ENCODE data around the gene RAB15. TPM values are rescaled to one million over a fixed set of nuclear protein-coding genes. Genes with fewer than 3 reads are reported as not detected.

The RAB15 gene
- total and polyA plus RNA-seq, 2 of the 8 experiments (the other 6 are each of a cell fraction or from before 2014, with no cell fraction given), result 38.8 to 58.1 TPM

DNA sequence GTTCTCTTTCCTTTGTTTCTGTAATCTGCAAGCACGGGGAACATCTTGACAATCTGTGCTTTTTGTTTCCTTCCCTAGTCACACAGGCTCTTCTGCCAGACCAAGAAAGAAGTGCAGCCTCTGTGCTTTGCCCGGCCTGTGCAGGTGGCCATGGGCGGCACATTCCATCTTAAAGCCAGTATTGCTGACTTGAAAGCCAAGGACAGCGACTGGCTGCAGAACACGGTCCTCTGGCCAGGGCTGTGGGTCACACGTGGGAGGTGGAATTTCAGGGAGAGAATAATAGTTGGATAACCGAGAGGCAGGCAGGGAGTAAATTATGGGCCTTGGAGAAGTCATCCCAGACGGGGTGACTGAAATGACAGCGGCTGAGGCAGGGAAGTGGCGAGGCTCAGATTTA is 39.4 kb upstream of the RAB15 start:
- DNase-seq (ENCODE audit: low read depth in 1 of 2, low spot score in 2 of 2) (no peak), FAIRE-seq (no peak)
- Histone ChIP-seq H3K4me1 (replicated peaks in 1 of 4; ENCODE audit: control insufficient read depth in 3 of 4, insufficient read depth in 4 of 4, low read length in 3 of 4) (peaks cover 0 to 2% (median 0%) of the 10 kb centered on the region in 4 experiments; a peak in 1 of 7 replicates), H4K5ac (ENCODE audit: insufficient read length, low read depth, low read length) (no peak overlapping the region), H3K27me3 (replicated peaks in 1 of 4; ENCODE audit: control insufficient read depth in 3 of 4, extremely low read depth in 1 of 4, insufficient read depth in 3 of 4, low read length in 3 of 4) (no peaks in the 10 kb centered on the region), H3K4me3 (ENCODE audit: extremely low read depth in 1 of 4, insufficient read depth in 2 of 4, low read depth in 3 of 4, low read length in 4 of 4) (no peak overlapping the region), H4K8ac (ENCODE audit: extremely low read depth, insufficient read depth, low read length) (no peak overlapping the region), H2BK20ac (ENCODE audit: low read length) (no peak overlapping the region), H3K79me2 (ENCODE audit: control insufficient read depth in 1 of 2, insufficient read depth in 2 of 2, low read length in 2 of 2) (no peaks in the 10 kb centered on the region), H4K91ac (replicated peaks; ENCODE audit: insufficient read length, low read length) (no peak overlapping the region), H3K23ac (ENCODE audit: insufficient read length) (no peak overlapping the region), H3K27ac (ENCODE audit: low read depth, low read length) (no peak overlapping the region), H2BK15ac (ENCODE audit: low read length) (no peak overlapping the region), H3K9ac (replicated peaks in 1 of 4; ENCODE audit: extremely low read depth in 1 of 4, low read depth in 3 of 4, low read length in 3 of 4) (no peak overlapping the region), H2AFZ (ENCODE audit: low read length) (no peak overlapping the region), H2BK120ac (replicated peaks; ENCODE audit: low read depth, low read length) (no peak overlapping the region), H3K79me1 (ENCODE audit: low read depth, low read length) (no peaks in the 10 kb centered on the region), H3K18ac (ENCODE audit: extremely low read depth, low read length) (no peak overlapping the region), H3K4me2 (ENCODE audit: insufficient read depth in 1 of 2, low read depth in 2 of 2, low read length in 2 of 2) (no peak overlapping the region), H3K23me2 (ENCODE audit: low read depth, low read length) (no peaks in the 10 kb centered on the region; the same call in 1 of the 2 replicates), H4K20me1 (replicated peaks in 1 of 2; ENCODE audit: control insufficient read depth in 1 of 2, insufficient read depth in 2 of 2, low read length in 2 of 2) (no peaks in the 10 kb centered on the region), H3K9me3 (ENCODE audit: insufficient read depth in 2 of 2, low read depth in 1 of 2, low read length in 1 of 2) (no peaks in the 10 kb centered on the region), H2BK5ac (ENCODE audit: low read depth, low read length) (no peak overlapping the region), H2AK5ac (ENCODE audit: low read depth, low read length) (no peak overlapping the region), H3K36me3 (ENCODE audit: control insufficient read depth in 2 of 4, insufficient read depth in 4 of 4, low read length in 3 of 4) (peaks cover 0 to under 1% (median 0%) of the 10 kb centered on the region in 4 experiments; a peak in 1 of 8 replicates), H3K14ac (ENCODE audit: insufficient read length) (no peak overlapping the region), H3K4ac (replicated peaks; ENCODE audit: insufficient read length, low read depth, low read length) (no peak overlapping the region), H2BK12ac (ENCODE audit: low read depth, low read length) (no peak overlapping the region), H3K56ac (replicated peaks; ENCODE audit: insufficient read length, low read depth, low read length) (no peak overlapping the region)
- CTCF ChIA-PET (ENCODE audit: partially characterized antibody), result interaction anchor here (0.8 kb wide), 1 partner anchor 59 kb away, joined by 3 read pairs; no protein-coding TSS in a partner anchor
- WGBS, 2 experiments (ENCODE audit: extremely low coverage in 1 of 2, insufficient coverage in 1 of 2, insufficient read length in 1 of 2, insufficient replicate concordance in 2 of 2, low coverage in 1 of 2, low lambda C conversion rate in 2 of 2, missing lambda C conversion rate in 1 of 2), result 88% methylated on average over 10 of the region's 10 CpGs; no CpG with 5 or more reads in 1 of the 2 experiments
- TF ChIP-seq RAD21 (IDR thresholded peaks at IDR 0.05 in 1 of 2, conservative IDR thresholded peaks at IDR 0.05 in 1 of 2; ENCODE audit: low read depth in 2 of 2, low read length in 2 of 2), result no peak
- TF ChIP-seq TCF12 (IDR thresholded peaks at IDR 0.05; ENCODE audit: low read depth, low read length), result no peak
- TF ChIP-seq, protein P1, sequence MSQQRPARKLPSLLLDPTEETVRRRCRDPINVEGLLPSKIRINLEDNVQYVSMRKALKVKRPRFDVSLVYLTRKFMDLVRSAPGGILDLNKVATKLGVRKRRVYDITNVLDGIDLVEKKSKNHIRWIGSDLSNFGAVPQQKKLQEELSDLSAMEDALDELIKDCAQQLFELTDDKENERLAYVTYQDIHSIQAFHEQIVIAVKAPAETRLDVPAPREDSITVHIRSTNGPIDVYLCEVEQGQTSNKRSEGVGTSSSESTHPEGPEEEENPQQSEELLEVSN (IDR thresholded peaks at IDR 0.05), result no peak
- TF ChIP-seq, protein P2, sequence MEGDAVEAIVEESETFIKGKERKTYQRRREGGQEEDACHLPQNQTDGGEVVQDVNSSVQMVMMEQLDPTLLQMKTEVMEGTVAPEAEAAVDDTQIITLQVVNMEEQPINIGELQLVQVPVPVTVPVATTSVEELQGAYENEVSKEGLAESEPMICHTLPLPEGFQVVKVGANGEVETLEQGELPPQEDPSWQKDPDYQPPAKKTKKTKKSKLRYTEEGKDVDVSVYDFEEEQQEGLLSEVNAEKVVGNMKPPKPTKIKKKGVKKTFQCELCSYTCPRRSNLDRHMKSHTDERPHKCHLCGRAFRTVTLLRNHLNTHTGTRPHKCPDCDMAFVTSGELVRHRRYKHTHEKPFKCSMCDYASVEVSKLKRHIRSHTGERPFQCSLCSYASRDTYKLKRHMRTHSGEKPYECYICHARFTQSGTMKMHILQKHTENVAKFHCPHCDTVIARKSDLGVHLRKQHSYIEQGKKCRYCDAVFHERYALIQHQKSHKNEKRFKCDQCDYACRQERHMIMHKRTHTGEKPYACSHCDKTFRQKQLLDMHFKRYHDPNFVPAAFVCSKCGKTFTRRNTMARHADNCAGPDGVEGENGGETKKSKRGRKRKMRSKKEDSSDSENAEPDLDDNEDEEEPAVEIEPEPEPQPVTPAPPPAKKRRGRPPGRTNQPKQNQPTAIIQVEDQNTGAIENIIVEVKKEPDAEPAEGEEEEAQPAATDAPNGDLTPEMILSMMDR (IDR thresholded peaks at IDR 0.05; ENCODE audit: control extremely low read depth in 1 of 3, insufficient read depth in 1 of 3, low read depth in 1 of 3, low read length in 3 of 3), result no peak
- TF ChIP-seq SUZ12 (IDR thresholded peaks at IDR 0.05; ENCODE audit: low read length), result no peak
- no peak for TF ChIP-seq SRF (IDR thresholded peaks at IDR 0.05; ENCODE audit: low read depth, low read length)
- no peak for TF ChIP-seq SP1 (IDR thresholded peaks at IDR 0.05; ENCODE audit: low read depth, low read length)
- POLR2A ChIA-PET (ENCODE audit: partially characterized antibody), result no interaction called here

All from H1 (cell line).